GM18498 (cell line): ENCODE results near the gene RPL18.

Experiments
- ATAC-seq: cut with Tn5 transposase; IDR thresholded peaks from one replicate; pipeline ENCODE4 v1.9.1; 2021; ENCODE audit warnings: mild to moderate bottlenecking, moderate library complexity; ENCODE audit not compliant: unreplicated experiment

The RPL18 gene

DNA sequence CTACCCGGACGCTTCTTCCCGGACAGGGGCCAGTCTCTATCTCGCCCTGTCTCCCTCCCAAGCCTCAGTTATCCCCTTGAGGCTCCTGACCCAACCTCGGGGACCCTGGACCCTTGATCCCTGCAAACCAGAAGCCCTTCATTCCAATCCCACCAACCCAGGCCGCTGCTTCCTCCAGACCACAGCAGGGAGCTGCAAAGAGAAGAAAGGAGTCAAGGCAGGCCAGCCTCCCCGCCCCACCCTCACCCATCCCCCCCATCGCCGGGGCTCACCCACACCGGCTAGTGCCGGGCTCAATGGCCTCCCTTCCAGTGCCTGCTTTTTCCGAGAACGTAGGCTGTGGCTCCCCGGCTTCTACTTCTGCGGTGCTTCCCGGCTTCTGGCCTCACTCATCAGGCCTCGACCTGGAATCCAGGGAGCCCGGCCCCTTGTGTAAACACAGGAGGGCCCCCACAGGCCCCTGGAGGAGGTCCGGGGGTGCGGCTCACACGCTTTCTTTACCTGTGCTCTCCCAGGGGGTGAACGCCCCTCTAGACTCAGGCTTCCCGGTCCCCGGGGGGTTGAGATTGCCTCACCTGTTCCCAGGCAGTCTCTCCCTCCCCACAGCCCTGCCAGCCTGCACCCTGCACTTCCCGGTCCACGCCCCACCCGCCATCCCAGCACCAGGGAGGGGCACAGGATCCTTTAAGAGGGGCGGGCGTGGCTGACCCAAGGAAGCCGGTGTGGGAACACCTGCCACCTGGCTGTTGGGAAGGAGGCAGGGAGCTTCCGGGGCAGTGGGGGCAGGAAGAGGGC is 4.3 kb downstream of the RPL18 start, which contains the start of gene FAM83E:
Gene FAM83E, minus strand, starts transcription at position 641 of the 795 bp plus-strand sequence. CDS start 1,704 bp downstream, outside the sequence.
- no peak for ATAC-seq

DNA sequence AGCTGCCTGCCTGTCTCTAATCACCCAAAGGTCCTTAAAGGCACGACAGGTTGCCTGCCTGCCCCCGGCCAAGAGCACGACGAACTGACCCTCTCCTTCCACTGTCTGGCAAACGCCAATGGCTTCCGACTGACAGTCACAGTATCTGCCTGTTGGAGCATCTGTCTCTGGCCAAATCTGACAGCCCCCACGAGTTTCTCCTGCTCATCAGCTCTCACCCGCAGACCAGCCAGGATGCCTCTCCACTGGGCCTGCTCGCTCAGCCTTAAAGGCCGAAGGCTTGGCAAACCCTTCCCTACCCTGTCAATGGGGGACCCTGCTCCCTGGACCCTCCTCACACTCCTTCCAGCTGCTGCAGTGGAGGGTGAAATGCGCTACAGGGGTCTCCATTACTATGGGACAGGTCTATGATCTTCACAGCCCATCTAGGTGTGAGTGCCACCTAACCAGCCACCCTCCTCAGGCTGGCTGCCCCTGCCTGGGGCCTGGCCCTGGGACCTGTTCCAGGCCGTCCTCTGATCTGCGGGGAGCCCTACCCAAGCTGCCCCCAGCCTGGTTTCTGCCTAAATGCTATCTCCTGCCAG is 5.0 kb downstream of the RPL18 start:
- no peak for ATAC-seq

DNA sequence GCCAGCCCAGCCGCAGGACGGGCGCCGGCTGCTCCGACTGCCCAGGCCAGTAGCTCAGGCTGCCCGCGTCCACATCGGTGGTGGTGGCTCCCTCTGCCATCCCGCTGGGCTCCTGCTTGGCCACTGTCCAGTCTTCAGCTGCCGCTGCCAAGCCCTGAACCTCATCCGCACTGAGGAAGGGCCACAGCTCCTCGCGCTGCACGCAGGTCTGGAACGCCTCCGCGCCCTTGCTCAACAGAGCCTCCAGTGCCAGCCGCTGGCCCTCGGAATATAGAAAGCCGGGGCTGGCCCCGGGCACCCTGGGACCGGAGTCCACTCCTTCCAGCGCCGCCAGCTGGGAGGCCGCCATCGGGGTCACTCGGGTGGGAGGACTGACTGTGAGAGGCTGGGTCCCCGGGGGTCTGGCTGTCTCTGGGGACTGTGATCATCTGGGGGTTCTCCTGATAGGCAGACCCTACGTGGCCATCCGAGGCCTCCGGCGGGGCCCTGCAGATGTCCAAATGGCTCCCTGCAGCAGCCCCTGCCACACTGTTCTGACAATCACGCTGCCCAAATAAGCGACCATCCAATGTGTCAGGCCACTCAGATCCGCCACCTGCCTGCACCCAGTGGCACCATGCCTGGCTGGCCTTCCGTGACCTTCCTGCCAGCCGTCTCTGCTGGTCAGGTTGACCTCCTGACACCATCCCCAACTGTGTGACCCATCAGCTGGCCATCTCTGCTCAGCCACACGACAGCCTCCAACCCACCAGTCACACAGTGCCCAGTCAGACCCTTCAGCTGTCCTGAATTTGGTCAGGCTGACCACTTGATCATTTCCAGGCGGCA is 5.7 kb downstream of the RPL18 start:
- no peak for ATAC-seq

DNA sequence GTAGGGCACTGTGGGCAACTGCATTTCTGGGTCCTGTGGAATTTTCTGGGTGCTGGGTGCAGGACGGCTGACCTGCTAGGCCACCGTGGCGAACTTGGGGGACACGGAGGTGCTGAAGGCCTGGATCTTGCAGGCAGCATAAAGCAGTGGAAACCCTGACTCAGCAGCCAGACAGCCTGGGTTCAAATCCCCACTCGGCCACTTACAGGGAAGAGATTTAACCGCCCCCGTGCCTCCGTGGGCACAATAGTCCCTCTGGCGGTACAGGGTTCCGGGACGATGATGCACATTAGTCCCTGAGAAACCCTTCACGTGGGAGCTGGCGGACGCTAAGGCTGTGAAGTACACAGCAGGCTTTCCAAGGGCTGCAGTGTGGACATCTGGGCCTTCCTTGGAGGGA is 7.1 kb downstream of the RPL18 start:
- ATAC-seq = no peak

DNA sequence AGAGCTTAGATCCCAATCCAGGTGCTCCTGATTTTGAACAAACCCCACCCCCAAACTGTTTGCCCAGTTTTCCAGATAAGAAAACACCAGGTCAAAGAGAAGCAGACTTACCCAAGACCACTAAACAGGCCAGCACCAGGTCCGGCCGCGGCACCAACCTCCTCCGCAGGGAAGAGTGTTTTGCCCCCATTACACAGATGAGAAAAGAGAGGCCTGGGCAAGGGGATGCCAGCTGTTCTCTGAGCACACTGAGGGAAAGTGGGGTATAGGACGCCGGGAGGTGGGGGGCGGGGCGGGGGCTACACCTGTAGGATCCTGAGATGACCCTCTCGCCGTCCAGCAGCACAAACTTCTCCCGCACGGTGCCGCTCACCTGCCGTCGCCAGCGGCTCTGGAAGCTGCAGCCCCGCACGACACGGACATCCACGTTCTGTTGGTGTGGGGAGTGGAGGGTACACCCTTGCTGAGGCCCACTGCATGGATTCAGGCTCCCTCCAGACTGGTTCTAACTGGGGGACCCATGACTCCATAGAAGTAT is 9.3 kb downstream of the RPL18 start:
- no peak for ATAC-seq

DNA sequence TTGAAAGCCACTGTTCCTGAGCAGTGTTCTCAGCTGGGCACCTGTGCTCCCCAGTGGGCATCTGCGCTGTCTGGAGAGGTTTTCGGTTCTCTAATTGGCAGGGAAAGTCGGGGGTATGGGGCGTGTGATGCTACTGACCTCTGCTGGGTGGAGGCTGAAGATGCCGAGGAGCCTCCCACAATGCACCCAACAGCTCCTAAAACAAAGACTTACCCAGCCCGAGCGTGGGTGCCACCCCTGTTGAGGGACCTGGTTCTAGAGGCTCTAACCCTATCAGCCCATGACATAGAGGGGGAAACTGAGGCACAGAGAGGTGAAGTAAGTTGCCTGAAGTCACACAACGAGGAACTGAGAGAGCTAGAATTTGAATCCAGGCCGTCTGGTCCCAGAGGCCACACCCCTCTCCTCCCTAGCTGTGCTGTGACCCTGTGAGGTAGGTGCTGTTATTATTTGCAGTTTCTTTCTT is 10.1 kb downstream of the RPL18 start:
- ATAC-seq = no peak

DNA sequence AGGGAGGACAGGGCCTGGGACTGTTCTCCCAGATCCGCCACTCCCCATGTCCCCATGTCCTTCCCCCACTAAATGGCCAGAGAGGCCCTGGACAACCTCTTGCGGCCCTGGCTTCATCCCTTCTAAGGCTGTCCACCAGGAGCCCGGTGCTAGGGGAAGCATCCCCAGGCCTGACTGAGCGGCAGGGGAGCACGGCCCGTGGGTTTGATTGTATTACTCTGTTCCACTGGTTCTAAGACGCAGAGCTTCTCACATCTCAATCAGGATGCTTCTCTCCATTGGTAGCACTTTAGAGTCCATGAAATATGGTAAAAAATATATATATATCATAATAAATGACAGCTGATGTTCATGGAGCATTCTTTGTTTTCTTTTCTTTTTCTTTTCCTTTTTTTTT is 11.6 kb downstream of the RPL18 start:
- no peak for ATAC-seq

DNA sequence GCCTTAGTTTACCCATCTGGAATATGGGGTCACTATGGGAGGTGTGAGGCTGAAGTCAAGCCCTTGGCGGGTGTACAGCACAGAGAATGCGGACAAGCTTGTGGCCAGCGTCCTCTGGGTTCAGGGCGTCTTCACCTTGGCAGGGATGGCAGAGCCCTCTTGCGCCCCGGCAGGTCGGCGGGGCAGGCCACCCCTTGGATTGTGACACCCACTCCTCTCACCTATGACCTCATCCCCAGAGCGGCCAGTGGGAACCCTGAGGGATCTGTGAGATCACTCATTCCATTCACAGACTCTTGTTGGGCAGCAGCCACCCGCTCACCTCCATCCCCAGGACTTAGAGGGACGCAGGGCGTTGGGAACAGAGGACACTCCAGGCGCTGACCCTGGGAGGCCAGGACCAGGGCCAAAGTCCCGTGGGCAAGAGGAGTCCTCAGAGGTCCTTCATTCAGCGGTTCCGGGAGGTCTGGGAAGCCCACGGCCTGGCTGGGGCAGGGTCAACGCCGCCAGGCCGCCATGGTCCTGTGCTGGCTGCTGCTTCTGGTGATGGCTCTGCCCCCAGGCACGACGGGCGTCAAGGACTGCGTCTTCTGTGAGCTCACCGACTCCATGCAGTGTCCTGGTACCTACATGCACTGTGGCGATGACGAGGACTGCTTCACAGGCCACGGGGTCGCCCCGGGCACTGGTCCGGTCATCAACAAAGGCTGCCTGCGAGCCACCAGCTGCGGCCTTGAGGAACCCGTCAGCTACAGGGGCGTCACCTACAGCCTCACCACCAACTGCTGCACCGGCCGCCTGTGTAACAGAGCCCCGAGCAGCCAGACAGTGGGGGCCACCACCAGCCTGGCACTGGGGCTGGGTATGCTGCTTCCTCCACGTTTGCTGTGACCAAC is 12.3 kb downstream of the RPL18 start, which contains the start of gene SPACA4:
Gene SPACA4, plus strand, starts transcription at position 280 of the 896 bp plus-strand sequence. Its CDS starts 237 bp downstream, at position 517.
- no peak for ATAC-seq

DNA sequence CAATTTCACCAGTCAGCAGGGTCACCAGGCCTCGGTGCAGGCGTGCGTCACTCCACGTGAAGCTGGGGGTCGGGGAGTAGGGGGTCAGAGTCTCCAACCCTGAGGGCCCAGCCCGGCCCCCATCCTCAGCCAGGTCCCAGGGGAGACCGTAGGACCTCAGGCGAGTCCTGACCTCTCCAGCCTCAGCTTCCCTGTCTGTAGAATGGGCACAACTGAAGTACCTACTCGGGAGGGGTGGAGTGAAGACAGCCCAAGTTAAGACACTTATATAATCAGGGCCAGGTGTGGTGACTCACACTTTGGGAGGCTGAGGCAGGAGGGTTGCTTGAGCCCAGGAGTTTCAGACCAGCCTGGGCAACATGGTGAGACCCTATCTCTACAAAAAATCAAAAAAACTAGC is 15.1 kb downstream of the RPL18 start:
- no peak for ATAC-seq

DNA sequence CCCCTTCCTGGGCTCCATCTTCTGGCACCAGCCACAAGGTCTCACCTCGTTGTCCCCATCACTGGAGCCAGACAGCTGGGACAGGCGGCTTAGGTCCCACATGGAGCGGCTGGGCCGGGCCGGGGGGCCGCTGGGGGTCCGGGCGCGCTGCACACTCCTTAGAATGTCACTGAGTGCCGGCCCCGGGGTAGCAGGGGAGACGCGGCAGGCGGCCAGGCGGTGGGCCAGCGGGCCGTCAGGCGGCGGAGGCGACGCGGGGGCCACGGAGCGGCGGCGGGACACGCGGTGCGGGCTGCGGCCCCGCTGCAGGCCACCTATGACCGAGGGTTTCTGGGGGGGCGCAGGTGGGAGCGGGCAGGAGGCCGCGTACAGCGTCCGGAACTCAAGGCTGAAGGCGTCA is 15.5 kb downstream of the RPL18 start:
- no peak for ATAC-seq

DNA sequence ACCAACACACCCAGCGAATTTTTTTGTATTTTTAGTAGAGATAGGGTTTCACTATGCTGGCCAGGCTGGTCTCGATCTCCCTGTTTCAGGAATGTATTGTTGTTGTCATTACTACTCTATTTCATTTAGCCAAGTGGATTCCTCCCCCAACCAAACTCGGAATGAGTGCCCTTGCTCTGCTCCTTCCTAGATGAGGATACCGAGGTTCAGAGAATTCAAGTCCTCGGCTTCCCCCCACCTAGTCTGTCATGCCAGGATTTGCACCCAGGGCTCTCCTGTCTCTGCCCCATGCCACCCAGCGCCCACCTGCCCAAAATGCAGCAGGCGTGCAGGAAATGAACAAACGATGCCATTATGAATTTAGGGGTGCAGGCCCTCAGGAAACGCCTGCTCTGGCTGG is 16.0 kb downstream of the RPL18 start:
- no peak for ATAC-seq

DNA sequence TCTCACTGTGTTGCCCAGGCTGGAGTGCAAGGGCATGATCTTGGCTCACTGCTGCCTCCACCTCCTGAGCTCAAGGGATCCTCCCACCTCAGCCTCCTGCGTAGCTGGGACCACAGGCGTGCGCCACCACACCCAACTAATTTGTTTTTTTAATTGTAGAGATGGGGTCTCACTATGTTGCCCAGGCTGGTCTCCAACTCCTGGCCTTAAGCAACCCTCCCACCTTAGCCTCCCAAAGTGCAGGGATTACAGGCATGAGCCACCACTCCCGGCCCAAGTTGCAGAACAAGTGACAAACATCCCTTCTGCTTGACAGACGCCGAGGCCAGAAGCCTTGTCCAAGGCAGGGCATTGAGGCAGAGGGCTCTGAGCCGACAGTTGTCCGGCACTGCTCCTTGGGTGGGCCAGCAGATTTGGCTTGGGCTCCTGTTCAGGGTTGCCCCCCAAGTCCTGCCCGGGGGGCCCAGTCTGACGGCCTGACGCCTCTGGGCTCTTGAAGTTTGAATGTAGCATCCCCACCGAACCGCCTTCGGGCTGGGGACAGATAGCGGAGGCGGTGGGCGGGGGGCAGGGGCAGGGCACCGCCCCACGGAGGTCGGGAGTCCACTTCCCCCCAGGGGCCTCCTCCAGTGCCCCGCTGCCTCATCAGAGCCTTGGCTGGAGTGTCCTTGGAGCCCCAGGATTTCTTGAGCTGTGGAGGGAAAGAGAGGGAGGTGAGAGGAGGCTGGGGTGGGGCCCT is 18.1 kb downstream of the RPL18 start:
- no peak for ATAC-seq

DNA sequence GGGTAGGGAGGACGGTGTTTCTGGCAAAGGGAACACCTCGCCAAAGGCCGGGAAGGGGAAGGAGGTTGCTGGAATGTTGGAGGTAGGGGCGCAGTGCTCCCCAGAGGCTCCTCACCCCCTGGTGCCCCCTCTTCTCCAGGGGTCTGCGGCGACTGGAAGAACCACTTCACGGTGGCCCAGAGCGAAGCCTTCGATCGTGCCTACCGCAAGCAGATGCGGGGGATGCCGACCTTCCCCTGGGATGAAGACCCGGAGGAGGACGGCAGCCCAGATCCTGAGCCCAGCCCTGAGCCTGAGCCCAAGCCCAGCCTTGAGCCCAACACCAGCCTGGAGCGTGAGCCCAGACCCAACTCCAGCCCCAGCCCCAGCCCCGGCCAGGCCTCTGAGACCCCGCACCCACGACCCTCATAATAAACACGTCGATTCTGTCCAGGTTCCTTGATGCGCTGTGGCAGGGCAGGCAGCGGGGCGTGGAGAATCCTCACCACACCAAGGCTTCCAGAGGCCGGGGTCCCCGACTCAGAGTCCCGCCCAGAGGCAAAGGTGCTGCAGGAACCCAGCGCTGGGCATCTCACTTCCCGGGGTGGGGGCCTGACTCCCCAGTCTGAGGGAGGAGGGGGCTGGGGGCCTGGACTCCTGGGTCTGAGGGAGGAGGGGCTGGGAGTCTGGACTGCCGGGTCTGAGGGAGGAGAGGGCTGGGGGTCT is 19.8 kb downstream of the RPL18 start:
- no peak for ATAC-seq

DNA sequence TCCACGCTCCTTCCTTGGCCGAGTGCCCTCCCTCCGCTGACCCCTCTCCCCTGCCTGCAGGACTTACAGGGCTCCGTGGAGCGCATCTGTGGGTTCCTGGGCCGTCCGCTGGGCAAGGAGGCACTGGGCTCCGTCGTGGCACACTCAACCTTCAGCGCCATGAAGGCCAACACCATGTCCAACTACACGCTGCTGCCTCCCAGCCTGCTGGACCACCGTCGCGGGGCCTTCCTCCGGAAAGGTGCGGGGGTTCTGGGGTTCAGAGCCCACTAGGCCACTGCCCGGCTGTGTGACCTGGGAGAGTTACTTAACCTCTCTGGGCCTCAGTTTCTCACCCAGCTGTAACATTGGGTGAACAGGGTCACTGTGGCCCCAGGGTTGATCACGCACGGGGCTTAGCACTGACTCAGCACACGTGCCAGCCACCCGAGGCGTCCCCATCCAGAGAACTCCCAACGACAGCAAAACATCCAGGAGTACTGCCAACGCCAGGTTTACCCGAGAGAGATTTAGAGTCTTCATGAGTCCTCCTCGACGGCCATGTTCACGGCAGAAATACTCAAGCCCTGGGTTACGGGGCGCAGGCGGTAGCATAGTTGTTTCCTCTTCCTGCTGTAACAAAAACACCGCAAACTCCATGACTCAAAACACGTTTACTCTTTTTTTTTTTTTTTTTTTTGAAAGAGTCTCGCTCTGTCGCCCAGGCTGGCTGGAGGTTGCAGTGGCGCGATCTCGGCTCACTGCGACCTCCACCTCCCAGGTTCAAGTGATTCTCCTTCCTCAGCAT is 22.1 kb downstream of the RPL18 start:
- no peak for ATAC-seq

DNA sequence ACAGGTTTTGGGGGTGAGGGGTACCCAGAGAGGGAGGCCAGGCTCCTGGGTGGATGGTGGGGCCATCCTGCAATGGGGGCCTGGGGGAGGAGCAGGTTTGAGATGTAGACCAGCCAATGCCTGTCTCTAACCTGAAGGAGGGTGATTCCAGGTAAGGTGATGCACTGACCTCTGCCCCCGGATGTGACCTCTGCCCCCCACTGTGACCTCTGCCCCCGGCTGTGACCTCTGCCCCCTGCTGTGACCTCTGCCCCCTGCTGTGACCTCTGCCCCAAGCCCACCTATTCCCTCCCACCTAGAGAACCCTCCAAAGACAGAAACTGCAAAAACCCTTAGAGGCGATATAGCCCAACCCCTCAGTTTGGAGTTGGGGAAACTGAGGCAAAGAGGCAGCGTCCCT is 22.7 kb downstream of the RPL18 start:
- no peak for ATAC-seq

DNA sequence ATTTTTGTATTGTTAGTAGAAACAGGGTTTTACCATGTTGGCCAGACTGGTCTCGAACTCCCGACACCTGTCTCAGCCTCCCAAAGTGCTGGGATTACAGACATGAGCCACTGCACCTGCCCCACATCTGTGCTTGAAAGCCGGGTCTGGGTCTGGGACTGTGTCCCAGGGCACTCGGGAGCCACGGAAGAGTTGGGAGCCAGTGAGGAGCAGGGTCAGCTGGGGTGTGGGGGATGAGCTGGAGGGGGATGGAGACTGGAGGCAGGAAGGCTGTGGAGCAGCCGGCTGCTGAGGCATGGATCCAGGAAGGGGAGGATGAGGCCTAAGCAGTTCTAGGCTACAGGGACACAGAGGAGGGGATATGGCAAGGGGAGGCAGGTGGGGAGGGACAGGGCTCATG is 23.1 kb downstream of the RPL18 start:
- ATAC-seq = no peak

DNA sequence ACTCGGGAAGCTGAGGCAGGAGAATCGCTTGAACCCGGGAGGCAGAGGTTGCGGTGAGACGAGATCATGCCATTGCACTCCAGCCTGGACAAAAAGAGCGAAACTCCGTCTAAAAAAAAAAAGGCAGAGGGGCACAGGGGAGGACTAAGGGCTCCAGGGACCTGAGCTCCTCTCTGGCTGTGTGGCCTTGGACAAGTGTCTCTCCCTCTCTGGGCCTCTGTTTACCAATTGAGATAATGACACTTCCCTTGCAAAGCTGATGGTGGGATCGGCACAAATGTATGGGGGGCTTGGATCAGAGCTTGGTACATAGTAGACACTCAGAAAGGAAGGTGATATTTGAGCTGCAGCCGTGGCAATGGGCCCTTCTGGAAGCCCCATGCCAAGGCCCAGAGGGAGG is 23.8 kb downstream of the RPL18 start:
- no peak for ATAC-seq

DNA sequence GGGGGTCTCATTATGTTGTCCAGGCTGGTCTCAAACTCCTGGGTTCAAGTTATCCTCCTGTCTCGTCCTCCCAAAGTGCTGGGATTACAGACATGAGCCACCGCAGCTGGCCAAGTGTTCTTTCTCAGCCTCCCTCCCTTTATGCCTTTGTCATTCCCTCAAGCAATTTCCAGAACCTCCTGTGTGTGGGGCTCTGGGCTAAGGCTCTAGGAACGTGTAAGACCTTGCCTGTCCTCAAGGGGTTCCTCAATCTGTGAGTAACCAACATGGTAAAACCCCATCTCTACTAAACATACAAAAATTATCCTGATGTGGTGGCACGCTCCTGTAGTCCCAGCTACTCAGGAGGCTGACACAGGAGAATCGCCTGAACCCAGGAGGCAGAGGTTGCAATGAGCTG is 28.0 kb downstream of the RPL18 start:
- no peak for ATAC-seq
